ENCODE measurements around the gene FYN.

FYN gene

DNA sequence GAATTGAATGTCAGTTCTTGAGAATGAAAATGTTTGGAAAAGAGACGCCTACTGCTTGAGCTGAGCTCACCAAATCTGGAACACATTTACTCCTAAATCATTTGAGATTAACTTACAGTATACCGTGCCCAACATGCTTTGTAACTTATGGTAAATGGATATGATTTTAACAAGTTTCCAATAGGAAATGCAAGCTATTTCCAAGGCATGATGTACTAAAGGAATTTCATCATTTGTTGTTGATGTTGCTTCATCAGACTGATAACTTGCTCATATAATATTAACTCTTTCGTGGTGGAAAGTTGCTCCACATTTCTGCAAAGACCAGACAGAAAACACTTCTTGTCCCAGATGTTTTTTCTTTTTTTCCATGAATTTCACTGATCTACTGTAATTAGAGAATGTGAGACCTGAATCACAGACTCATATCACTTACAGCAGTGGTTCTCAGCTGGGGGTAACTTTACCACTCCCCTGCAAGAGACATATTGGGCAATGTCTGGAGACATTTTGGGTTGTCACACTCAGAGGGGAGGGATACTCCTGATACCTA, 151.0 kb downstream of the FYN start:
- peak; percentile 89 for DNase-seq (ENCODE audit: low read depth)
- no peak overlapping the region for H3K4me3 ChIP-seq (replicated peaks; ENCODE audit: low read depth, low read length)
- TF ChIP-seq, protein P1, sequence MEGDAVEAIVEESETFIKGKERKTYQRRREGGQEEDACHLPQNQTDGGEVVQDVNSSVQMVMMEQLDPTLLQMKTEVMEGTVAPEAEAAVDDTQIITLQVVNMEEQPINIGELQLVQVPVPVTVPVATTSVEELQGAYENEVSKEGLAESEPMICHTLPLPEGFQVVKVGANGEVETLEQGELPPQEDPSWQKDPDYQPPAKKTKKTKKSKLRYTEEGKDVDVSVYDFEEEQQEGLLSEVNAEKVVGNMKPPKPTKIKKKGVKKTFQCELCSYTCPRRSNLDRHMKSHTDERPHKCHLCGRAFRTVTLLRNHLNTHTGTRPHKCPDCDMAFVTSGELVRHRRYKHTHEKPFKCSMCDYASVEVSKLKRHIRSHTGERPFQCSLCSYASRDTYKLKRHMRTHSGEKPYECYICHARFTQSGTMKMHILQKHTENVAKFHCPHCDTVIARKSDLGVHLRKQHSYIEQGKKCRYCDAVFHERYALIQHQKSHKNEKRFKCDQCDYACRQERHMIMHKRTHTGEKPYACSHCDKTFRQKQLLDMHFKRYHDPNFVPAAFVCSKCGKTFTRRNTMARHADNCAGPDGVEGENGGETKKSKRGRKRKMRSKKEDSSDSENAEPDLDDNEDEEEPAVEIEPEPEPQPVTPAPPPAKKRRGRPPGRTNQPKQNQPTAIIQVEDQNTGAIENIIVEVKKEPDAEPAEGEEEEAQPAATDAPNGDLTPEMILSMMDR (IDR thresholded peaks at IDR 0.05; ENCODE audit: low read length, missing control alignments), result no peak

DNA sequence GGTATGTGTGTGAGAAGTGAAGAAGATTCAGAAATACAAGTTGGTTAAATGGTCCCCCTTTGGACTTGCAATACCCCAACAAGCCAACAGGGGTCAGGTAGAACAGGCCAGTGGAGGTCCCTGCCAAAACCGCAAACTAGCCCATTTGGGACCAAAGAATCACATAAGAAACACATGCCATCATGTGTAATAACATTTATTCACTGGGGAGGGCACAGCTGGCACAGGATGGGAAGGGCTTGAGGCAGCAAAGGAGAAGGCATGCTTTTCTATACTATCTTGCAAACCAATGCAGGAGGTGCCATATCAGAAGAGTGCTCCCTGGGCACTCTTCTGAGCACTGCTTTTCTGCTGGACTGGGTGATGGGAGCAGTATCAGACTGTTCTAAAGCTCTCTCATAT, 151.5 kb downstream of the FYN start:
- no peak overlapping the region for H3K4me3 ChIP-seq (replicated peaks; ENCODE audit: low read depth, low read length)
- TF ChIP-seq, protein P1 (IDR thresholded peaks at IDR 0.05; ENCODE audit: low read length, missing control alignments), result peak; percentile 82
- peak; percentile 81 for DNase-seq (ENCODE audit: low read depth)

DNA sequence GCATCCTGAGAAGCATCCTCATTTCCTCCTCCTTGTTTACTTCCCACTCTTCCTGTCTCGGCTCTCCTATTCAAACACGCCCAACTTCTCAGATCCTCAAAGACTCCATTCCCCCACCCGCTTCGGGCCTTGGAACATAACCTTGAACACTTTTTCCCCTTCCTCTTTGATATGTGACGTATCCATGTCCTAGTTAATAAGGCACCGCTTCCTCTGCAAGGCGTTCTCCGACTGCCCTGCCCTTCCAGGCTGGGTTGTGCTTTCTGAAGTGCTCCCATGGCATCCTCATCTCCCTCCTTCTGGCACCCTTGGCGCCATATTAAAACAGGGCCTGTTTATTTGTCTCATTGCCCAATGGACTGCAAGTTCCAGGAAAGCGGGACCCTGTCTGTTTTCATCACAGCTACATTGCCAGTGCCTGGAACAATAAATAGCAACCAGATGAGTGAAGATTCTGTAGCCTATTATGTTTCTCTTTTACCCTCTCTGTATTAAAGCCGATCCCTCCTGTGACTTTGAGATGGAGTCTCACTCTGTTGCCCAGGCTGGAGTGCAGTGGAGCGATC, 152.2 kb downstream of the FYN start:
- TF ChIP-seq, protein P1 (IDR thresholded peaks at IDR 0.05; ENCODE audit: low read length, missing control alignments), result no peak
- H3K4me3 ChIP-seq (replicated peaks; ENCODE audit: low read depth, low read length), result no peak overlapping the region
- DNase-seq (ENCODE audit: low read depth), result no peak

DNA sequence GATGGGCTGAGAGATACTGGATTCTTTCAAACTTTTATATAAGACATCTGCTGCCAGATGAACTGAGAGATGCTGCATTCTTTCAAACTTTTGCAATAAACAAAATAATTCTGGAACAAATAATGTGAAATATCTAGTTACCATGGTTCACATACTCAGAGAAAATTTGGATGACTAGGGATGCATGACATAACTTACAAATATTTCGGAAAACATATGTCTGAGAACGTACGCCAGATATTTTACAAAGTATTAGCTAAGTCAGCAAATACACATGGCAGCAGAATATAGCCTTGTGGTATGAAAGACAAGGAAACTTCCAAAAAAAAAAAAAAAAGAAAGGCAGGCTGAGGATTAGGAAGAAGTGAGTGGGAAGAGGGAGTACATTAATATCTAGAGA, 154.3 kb downstream of the FYN start:
- DNase-seq (ENCODE audit: low read depth), result no peak
- no peak overlapping the region for H3K4me3 ChIP-seq (replicated peaks; ENCODE audit: low read depth, low read length)
- TF ChIP-seq, protein P1 (IDR thresholded peaks at IDR 0.05; ENCODE audit: low read length, missing control alignments), result no peak

DNA sequence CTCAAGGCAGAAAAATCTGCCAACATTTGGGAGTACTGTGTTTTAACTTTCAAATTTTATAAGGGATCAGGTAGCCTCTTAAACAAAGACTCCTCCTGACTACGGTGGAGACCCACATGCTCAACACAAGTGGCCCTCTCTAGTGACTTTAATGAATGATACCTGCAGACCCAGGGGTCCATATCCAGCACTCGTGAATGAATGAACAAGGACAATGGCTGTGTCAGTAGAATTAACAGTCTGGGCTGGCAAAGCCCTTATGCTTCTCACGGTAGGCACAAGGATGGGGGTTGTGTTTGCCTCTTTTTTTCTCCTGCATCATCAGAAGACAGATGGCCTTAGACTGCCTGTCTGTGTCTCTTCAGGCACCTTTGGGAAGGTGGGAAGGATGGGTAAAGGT, 154.9 kb downstream of the FYN start:
- TF ChIP-seq, protein P1 (IDR thresholded peaks at IDR 0.05; ENCODE audit: low read length, missing control alignments), result no peak
- no peak for DNase-seq (ENCODE audit: low read depth)
- no peak overlapping the region for H3K4me3 ChIP-seq (replicated peaks; ENCODE audit: low read depth, low read length)

DNA sequence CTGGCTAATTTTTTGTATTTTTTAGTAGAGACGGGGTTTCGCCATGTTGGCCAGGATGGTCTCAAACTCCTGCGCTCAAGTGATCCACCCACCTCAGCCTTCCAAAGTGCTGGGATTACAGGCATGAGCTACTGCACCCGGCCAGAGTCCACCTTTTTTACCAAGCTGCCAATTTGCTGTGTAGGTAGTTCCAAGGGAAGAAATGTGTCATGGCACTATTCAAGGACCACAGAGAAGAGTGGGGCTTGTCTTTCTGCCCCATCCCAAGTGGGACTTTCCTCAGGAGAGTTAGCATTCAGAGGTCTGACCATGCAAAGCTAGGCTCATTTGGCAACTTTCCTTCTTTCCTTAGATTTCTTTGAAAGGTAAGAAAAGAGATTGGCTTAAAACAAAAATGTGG, 155.6 kb downstream of the FYN start:
- TF ChIP-seq, protein P1 (IDR thresholded peaks at IDR 0.05; ENCODE audit: low read length, missing control alignments), result no peak
- no peak overlapping the region for H3K4me3 ChIP-seq (replicated peaks; ENCODE audit: low read depth, low read length)
- no peak for DNase-seq (ENCODE audit: low read depth)

DNA sequence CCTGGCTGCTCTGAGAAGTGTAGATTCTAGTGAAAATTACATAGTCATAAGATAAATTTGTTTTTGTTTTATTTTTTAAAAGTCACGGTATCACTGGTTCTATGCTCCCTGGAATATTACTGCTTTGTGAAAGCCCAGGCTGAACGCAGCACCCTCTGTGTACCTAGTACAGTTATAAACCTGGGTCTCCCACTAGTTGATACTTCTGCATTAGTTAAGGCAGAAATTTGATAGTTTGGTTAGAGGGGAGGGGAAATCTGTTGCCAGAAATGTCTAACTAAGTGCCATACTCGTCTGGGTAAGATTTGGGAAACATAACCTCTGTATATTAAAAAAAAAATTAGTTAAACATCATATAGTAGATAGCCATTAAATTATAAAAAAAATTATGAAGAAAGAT, 156.9 kb downstream of the FYN start:
- TF ChIP-seq, protein P1 (IDR thresholded peaks at IDR 0.05; ENCODE audit: low read length, missing control alignments), result no peak
- no peak overlapping the region for H3K4me3 ChIP-seq (replicated peaks; ENCODE audit: low read depth, low read length)

More for the DNA sequence above, 156.9 kb downstream of the FYN start:
- no peak for DNase-seq (ENCODE audit: low read depth)

Measured in fibroblast of pulmonary artery (primary cell).